GM12892 (cell line): ENCODE measurements around the gene TSSC4.

ENCODE experiments used
- POLR2A ChIP-seq: IDR thresholded peaks from 2 replicates; pipeline ENCODE4 v1.6.1; 2011; ENCODE audit warnings: low read depth, low read length, control low read depth
- POLR2AphosphoS5 ChIP-seq: IDR thresholded peaks from 2 replicates; pipeline ENCODE4 v1.6.1; 2011; ENCODE audit warnings: low read depth, low read length, control low read depth

GRCh38 chr11:2386591-2386990 lies 14.0 kb upstream of the TSSC4 start:
- TF ChIP-seq POLR2A (no peak), POLR2AphosphoS5 (no peak)
